Neural crest cell (in vitro differentiated cells): ENCODE data around the gene OAT. TPM values are rescaled to one million over a fixed set of nuclear protein-coding genes. Genes with fewer than 3 reads are reported as not detected.

ENCODE experiments used
- DNase-seq: peaks from one replicate; pipeline ENCODE4 v3.0.0; 2021; ENCODE audit warnings: low read depth, mixed read lengths, low spot score
- H3K27ac Mint-ChIP-seq: one replicate; pipeline ENCODE4 v1.8.0; 2021; ENCODE audit warnings: mild to moderate bottlenecking, mixed read lengths; ENCODE audit not compliant: unreplicated experiment
- H3K27me3 Mint-ChIP-seq: 2 replicates; pipeline ENCODE4 v1.8.0; 2021; ENCODE audit warnings: low read depth, mild to moderate bottlenecking, mixed read lengths
- H3K36me3 Mint-ChIP-seq: 2 replicates; pipeline ENCODE4 v1.8.0; 2021; ENCODE audit warnings: low read depth, mild to moderate bottlenecking, mixed read lengths
- H3K4me1 Mint-ChIP-seq: 2 replicates; pipeline ENCODE4 v1.8.0; 2021; ENCODE audit warnings: mixed read lengths
- H3K4me3 Mint-ChIP-seq: one replicate; pipeline ENCODE4 v1.8.0; 2021; ENCODE audit warnings: mild to moderate bottlenecking, mixed read lengths
- H3K9me3 Mint-ChIP-seq: 2 replicates; pipeline ENCODE4 v1.8.0; 2021; ENCODE audit warnings: mixed read lengths
- total RNA-seq: library from RNA; stranded (reverse); gene quantifications from 2 replicates; pipeline ENCODE4 v1.2.1, GENCODE V29; 2021
- TF ChIP-seq, protein P1 (sequence below): fragments of 200-600 bp; sonication (generic); conservative IDR thresholded peaks from 2 replicates; pipeline ENCODE4 v1.5.0; 2021; ENCODE audit warnings: antibody characterized with exemption, mild to moderate bottlenecking

The OAT gene
- total RNA-seq, 1 donor from 2014 or later, result 42.5 TPM

GRCh38 chr10:124351481-124352220, 67.1 kb downstream of the OAT start:
- H3K4me1 Mint-ChIP-seq, result peaks cover 11% of the 10 kb centered on the region
- H3K27ac Mint-ChIP-seq, result no peak overlapping the region
- H3K9me3 Mint-ChIP-seq, result no peaks in the 10 kb centered on the region
- DNase-seq, result no peak
- H3K4me3 Mint-ChIP-seq, result no peak overlapping the region
- no peaks in the 10 kb centered on the region for H3K27me3 Mint-ChIP-seq
- TF ChIP-seq, protein P1, sequence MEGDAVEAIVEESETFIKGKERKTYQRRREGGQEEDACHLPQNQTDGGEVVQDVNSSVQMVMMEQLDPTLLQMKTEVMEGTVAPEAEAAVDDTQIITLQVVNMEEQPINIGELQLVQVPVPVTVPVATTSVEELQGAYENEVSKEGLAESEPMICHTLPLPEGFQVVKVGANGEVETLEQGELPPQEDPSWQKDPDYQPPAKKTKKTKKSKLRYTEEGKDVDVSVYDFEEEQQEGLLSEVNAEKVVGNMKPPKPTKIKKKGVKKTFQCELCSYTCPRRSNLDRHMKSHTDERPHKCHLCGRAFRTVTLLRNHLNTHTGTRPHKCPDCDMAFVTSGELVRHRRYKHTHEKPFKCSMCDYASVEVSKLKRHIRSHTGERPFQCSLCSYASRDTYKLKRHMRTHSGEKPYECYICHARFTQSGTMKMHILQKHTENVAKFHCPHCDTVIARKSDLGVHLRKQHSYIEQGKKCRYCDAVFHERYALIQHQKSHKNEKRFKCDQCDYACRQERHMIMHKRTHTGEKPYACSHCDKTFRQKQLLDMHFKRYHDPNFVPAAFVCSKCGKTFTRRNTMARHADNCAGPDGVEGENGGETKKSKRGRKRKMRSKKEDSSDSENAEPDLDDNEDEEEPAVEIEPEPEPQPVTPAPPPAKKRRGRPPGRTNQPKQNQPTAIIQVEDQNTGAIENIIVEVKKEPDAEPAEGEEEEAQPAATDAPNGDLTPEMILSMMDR, result no peak
- no peaks in the 10 kb centered on the region for H3K36me3 Mint-ChIP-seq

- H3K27ac Mint-ChIP-seq, result no peak overlapping the region
- DNase-seq, result no peak
Observed at GRCh38 chr10:124350806-124351205, 67.9 kb downstream of the OAT start.

DNA sequence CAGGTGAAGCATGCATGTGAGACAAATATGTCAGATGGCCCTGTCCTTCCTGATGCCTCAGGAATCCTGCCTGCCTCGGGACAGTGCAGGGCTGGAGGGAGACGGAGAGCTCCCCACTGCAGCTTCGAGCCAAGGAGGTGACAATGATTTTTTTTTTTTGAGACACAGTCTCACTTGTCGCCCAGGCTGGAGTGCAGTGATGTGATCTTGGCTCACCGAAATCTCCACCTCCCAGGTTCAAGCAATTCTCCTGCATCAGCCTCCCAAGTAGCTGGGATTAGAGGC, 68.8 kb downstream of the OAT start:
- no peak overlapping the region for H3K4me3 Mint-ChIP-seq
- DNase-seq, result no peak
- H3K27me3 Mint-ChIP-seq, result no peaks in the 10 kb centered on the region
- peaks cover 9% of the 10 kb centered on the region for H3K4me1 Mint-ChIP-seq
- H3K27ac Mint-ChIP-seq, result no peak overlapping the region
- TF ChIP-seq, protein P1, result no peak
- no peaks in the 10 kb centered on the region for H3K9me3 Mint-ChIP-seq
- no peaks in the 10 kb centered on the region for H3K36me3 Mint-ChIP-seq

More at GRCh38 chr10:124350806-124351205, 67.9 kb downstream of the OAT start:
- TF ChIP-seq, protein P1, result no peak
- no peaks in the 10 kb centered on the region for H3K27me3 Mint-ChIP-seq
- H3K36me3 Mint-ChIP-seq, result no peaks in the 10 kb centered on the region
- H3K4me3 Mint-ChIP-seq, result no peak overlapping the region
- H3K9me3 Mint-ChIP-seq, result no peaks in the 10 kb centered on the region
- peaks cover 11% of the 10 kb centered on the region for H3K4me1 Mint-ChIP-seq

GRCh38 chr10:124349231-124349995, 69.3 kb downstream of the OAT start:
- TF ChIP-seq, protein P1, result no peak
- no peak for DNase-seq
- H3K4me3 Mint-ChIP-seq, result no peak overlapping the region
- H3K4me1 Mint-ChIP-seq, result peaks cover 4% of the 10 kb centered on the region
- H3K9me3 Mint-ChIP-seq, result no peaks in the 10 kb centered on the region
- no peaks in the 10 kb centered on the region for H3K36me3 Mint-ChIP-seq
- peak overlapping the region; percentile 12 for H3K27ac Mint-ChIP-seq
- no peaks in the 10 kb centered on the region for H3K27me3 Mint-ChIP-seq

DNA sequence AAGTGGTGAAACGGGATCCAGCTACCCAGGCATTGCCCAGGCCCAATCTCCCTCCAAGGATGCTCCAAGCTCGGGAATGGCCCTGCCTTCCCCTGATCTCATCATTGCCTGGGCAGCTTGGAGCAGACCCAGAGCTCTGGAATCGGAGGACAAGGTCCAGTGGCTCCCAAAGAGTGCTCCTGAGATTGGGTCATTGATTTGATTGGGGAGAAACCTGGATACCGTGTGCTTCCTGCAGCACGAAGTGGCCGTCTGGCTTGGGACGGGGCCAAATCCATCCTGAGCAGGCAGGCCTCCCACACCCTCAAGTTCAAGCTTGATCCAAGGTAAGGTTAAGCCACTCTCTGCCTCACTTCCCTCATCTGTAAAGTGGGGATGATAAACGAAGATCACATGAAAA, 69.9 kb downstream of the OAT start:
- TF ChIP-seq, protein P1, result no peak
- H3K36me3 Mint-ChIP-seq, result no peaks in the 10 kb centered on the region
- H3K4me1 Mint-ChIP-seq, result no peaks in the 10 kb centered on the region
- H3K9me3 Mint-ChIP-seq, result no peaks in the 10 kb centered on the region
- H3K27ac Mint-ChIP-seq, result no peak overlapping the region
- no peaks in the 10 kb centered on the region for H3K27me3 Mint-ChIP-seq
- no peak overlapping the region for H3K4me3 Mint-ChIP-seq
- no peak for DNase-seq
